Astrocyte of the cerebellum (primary cell): ENCODE results near the gene VPS26C.

Source experiments
- DNase-seq: peaks from one replicate; pipeline ENCODE4 v3.0.0-alpha.2; 2011; ENCODE audit warnings: low read depth
- H3K4me3 ChIP-seq: 2 replicates; pipeline ENCODE4 v1.5.1; 2011; ENCODE audit warnings: mild to moderate bottlenecking, low read depth, low read length, moderate library complexity
- CTCF ChIP-seq: IDR thresholded peaks from 2 replicates; pipeline ENCODE4 v1.5.1; 2012; ENCODE audit warnings: low read length, low read depth, moderate library complexity, mild to moderate bottlenecking; ENCODE audit errors: missing control alignments
- in situ Hi-C: cut with HindIII; loops from 2 replicates; pipeline ENCODE4 v1.10.0; 2017; ENCODE audit warnings: low sequenced_read_pairs

The VPS26C gene

DNA sequence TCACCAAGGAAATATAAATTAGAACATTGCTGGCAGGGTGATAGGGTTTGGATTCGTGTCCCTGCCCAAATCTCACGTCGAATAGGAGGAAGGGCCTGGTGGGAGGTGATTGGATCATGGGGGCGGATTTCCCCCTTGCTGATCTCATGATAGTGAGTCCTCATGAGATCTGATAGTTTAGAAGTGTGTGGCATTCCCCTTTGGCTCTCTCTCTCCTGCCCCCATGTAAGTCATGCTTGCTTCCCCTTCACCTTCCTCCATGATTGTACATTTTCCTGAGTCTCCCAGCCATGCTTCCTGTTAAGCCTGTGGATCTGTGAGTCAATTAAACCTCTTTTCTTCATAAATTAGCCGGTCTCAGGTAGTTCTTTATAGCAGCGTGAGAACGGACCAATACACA lies 60.6 kb downstream of the VPS26C start:
- in situ Hi-C loops = no loop called here
- H3K4me3 ChIP-seq = no peak overlapping the region
- DNase-seq = no peak
- TF ChIP-seq CTCF = no peak

DNA sequence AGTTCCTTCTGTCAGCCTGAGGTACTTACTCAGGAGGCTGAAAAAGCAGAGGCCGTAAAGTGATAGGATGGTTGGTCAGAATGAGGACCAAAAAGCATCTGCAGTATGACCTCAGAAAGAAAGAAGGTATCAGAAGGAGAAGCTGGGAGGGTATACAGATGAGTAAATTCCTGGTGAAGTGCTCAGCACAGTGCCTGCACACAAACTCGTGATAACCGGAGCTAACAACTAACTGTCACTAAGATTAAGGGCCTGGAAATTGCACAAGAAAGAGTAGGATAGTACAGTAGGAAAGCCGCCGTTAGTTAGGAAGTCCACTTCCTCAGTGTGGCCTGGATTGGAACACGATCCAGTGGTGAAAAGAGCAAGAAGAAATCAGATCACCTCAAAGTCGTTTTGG lies 62.6 kb downstream of the VPS26C start:
- no peak overlapping the region for H3K4me3 ChIP-seq
- DNase-seq = no peak
- in situ Hi-C loops = no loop called here
- TF ChIP-seq CTCF = no peak

DNA sequence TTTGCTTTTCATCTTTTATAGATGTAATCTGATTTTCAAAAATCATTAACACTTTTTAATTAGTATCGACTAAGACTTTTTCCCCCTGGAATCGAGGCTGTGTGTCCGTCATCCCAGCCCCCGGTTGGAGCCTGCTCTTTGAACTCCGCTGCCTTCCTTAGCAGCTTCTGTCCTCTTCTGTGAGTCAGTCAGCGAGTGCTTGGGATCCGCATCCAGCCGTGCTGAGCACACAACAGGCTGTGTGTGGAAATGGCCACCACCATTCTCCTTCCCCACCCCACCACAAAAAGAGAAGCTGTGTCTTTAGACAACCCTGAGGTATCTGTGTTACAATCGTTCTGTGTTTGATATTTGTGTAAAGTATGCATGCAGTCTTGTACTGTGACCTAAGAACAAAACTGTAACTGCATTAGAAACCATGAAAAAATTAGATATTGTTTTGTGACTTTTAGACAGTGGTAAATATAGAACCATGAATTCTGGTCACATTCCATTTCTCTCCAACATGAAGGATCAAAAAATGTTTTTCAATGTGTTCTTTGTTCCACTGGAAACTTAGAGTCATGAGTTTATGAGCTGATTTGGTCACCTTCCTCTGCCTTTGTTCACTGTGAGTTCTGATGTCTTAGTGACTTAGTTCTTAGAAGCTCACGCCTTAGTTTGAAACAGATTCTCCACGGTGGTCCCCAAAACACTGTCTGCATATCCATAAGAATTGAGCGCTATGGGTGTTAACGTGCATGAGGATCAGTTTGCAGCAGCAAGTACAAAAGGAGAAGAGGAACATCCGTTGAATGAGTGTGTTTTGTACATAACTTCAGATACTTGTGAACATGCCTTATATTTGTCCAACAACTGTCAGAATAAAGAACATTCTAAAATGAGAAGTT lies 64.7 kb downstream of the VPS26C start:
- TF ChIP-seq CTCF = no peak
- DNase-seq = no peak
- in situ Hi-C loops = no loop called here
- H3K4me3 ChIP-seq = no peak overlapping the region

- no peak overlapping the region for H3K4me3 ChIP-seq
- in situ Hi-C loops = no loop called here
- no peak for TF ChIP-seq CTCF
- no peak for DNase-seq
These were observed 66.3 kb downstream of the VPS26C start for GRCh38 chr21:37200641-37201480.

DNA sequence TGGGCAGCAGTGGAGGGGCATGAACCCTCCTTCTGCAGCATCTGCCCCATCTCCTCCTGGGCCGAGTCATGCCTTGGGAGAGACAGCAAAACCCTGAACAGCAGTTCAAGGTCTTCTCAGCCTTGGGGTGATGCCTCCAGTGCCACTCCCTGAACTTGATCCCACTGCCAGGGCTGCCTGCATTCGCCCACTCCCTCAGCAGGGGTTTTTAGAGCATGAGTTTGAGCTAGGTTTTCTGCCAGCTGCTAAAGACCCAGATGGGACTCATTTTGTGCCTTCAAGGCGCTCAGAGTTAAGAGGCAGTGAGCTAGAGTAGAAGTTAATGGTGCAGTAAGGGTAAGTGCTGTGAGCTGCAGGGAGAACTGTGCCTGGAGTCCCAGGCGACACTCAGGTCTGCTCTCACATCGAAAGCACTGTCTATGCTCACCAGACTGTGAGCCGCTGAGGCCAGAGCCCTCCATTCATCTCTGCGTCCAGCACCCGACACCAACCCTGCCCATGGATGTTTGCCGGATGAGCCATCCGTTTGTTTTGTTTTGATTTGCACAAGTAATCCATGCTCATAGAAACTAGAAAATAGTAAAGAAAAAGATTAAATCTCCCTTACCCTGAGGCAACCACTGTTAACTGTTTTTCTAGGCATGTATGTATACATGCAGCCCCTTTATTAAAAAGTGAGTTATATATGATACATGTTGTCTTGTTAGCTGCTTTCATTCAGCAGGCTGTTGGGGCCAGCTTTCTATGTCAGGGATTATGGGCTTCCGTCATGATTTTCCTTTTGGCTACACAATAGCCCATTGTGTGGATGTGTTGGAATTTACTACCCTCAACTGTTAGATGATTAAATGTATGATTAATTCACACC lies 67.8 kb downstream of the VPS26C start:
- no peak overlapping the region for H3K4me3 ChIP-seq
- TF ChIP-seq CTCF = no peak
- in situ Hi-C loops = no loop called here
- DNase-seq = peak; percentile 39

DNA sequence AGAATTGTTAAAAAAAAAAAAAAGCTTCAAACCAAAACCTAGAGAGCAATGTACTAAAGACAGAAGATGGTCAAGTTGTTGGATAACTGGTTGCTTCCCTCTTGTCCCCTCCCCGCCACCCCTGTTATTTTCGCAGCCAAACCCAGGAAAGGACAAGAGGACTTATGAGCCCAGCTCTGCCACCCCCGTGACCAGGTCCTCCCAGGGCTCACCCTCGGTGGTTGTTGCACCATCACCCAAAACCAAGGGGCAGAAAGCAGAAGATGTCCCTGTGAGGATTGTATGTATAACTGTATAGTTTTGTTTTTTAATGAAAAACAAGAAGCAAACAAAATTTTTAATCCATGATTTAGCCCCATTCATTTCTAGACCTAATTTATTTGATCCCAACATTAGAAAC lies 69.4 kb downstream of the VPS26C start:
- H3K4me3 ChIP-seq = no peak overlapping the region
- TF ChIP-seq CTCF = no peak
- DNase-seq = no peak
- in situ Hi-C loops = no loop called here
